ENCODE results near the gene SEC16A.

Gene SEC16A

DNA sequence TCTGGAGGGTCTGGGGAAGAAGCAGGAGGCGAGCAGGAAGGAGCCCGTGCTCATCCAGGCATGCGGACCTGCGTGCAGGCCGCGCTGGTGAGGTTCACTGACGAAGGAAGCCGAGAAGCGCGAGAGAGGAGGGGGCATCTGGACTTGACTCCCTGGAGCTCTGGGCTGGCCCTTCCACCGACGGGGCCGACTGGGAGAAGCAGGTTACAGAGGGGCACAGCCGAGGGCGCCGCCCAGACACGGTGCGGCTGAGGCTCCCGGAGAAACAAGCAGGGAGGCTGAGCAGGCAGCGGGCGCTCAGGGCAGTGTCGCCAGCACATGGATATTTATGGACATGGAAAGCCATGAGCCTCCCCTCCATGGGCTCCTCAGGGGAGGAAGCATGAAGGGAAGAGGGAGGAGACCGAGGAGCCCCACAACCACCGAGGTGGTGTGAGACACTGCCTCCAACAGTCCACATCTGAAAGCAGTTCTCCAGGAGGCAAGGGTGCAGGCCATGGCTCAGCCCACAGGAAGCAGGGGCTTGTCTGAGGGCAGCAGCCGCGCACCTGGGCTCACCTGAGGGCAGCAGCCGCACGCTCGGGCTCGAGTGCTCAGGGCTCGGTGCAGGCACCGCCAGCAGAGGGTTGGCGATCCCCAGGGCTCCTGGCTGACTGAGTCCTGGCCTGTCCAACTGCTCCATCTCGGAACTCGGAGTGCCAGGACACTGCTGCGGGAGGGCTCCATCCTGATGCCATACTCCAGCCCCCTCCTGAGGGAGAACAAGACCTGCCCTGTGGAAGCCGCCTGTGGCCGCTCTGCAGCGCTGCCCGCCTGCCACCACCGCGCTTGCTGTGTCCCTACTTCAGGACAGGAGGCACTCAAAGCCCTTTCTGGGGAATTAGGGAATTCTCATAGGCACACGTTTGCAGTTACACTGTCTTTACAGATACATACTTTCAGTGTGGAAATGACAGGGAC is 27.5 kb downstream of the SEC16A start:
- H2AFZ ChIP-seq (ENCODE audit: low read length) = no peak overlapping the region

DNA sequence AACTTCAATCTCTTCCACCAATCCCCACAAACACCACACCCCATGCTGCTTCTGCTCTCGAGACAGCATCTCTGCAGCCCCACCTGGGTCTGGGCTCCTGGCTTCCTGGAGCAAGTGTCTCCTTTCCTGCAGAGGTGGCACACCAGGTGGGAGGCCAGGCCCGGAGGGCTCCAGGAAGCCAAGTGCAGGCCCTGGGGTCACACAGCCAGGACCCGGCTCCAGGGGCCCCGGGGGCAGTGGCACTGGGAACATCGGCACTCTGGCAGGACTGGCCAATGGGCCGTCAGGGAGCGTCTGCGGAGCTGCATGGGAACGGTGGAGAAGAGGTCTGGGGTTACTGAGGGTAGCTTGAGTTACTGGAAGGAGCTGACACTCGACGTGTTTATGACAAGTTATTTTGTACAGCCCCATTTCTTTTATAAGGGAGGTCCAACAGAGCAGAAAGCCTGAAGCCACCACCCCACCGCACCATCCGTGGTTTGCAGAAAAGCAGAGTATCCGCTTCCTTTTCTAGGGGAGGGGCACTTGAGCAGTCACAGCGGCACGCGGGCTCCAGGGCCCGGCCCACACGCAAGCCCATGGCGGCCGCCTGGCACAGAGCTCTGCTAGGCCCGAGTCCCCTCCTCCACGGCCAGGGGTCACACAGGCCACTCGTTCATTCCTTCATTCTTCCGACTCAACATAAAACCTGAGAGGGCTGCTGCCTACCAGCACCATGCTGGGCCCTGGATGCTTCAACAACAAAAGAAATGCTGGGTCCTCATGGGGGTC is 28.6 kb downstream of the SEC16A start:
- Histone ChIP-seq H4K20me1 (ENCODE audit: insufficient read depth, low read length) (no peaks in the 10 kb centered on the region), H3K4me2 (ENCODE audit: low read depth, low read length) (no peak overlapping the region), H3K27ac (ENCODE audit: low read length) (no peak overlapping the region), H3K9ac (ENCODE audit: low read length) (no peak overlapping the region), H3K27me3 (replicated peaks; ENCODE audit: insufficient read depth, low read length) (no peaks in the 10 kb centered on the region), H3K9me2 (replicated peaks; ENCODE audit: insufficient read depth, low read length) (no peaks in the 10 kb centered on the region), H3K79me2 (ENCODE audit: low read length) (no peaks in the 10 kb centered on the region), H3K9me3 (replicated peaks; ENCODE audit: insufficient read depth, low read length) (no peaks in the 10 kb centered on the region), H3F3A (ENCODE audit: insufficient read depth, low read length) (no peaks in the 10 kb centered on the region), H3K4me1 (ENCODE audit: low read length) (no peaks in the 10 kb centered on the region), H2AFZ (ENCODE audit: low read length) (no peak overlapping the region), H3K4me3 (ENCODE audit: low read length) (no peak overlapping the region), H3K36me3 (replicated peaks; ENCODE audit: insufficient read depth, low read length) (peaks cover 4% of the 10 kb centered on the region; the same call in 1 of the 2 replicates)
- TF ChIP-seq EZH2 (optimal IDR thresholded peaks at IDR 0.05; ENCODE audit: low read depth, low read length) (no peak), EZH2phosphoT487 (IDR thresholded peaks at IDR 0.05; ENCODE audit: low read length) (no peak), CTCF (IDR thresholded peaks at IDR 0.05; ENCODE audit: low read length) (no peak)
- no peak for DNase-seq

More for the DNA sequence above, 27.5 kb downstream of the SEC16A start:
- Histone ChIP-seq H3K9me3 (replicated peaks; ENCODE audit: insufficient read depth, low read length) (no peaks in the 10 kb centered on the region), H3K79me2 (ENCODE audit: low read length) (no peaks in the 10 kb centered on the region), H3K9me2 (replicated peaks; ENCODE audit: insufficient read depth, low read length) (no peaks in the 10 kb centered on the region), H3K4me1 (ENCODE audit: low read length) (no peaks in the 10 kb centered on the region), H3K4me3 (ENCODE audit: low read length) (no peak overlapping the region), H3F3A (ENCODE audit: insufficient read depth, low read length) (no peaks in the 10 kb centered on the region), H3K4me2 (ENCODE audit: low read depth, low read length) (no peak overlapping the region), H3K36me3 (replicated peaks; ENCODE audit: insufficient read depth, low read length) (peaks cover 4% of the 10 kb centered on the region; the same call in 1 of the 2 replicates), H3K27ac (ENCODE audit: low read length) (no peak overlapping the region), H3K9ac (ENCODE audit: low read length) (no peak overlapping the region), H3K27me3 (replicated peaks; ENCODE audit: insufficient read depth, low read length) (no peaks in the 10 kb centered on the region), H4K20me1 (ENCODE audit: insufficient read depth, low read length) (no peaks in the 10 kb centered on the region)
- DNase-seq = no peak
- TF ChIP-seq EZH2phosphoT487 (IDR thresholded peaks at IDR 0.05; ENCODE audit: low read length) (no peak), CTCF (IDR thresholded peaks at IDR 0.05; ENCODE audit: low read length) (no peak)

- H3K9ac ChIP-seq (ENCODE audit: low read length) = no peak overlapping the region
These were observed 29.5 kb downstream of the SEC16A start for GRCh38 chr9:136453326-136453725.

More at GRCh38 chr9:136453326-136453725, 29.5 kb downstream of the SEC16A start:
- Histone ChIP-seq H3K27ac (ENCODE audit: low read length) (no peak overlapping the region), H3K4me3 (ENCODE audit: low read length) (no peak overlapping the region), H3K4me2 (ENCODE audit: low read depth, low read length) (no peak overlapping the region), H3K9me2 (replicated peaks; ENCODE audit: insufficient read depth, low read length) (no peaks in the 10 kb centered on the region), H3K79me2 (ENCODE audit: low read length) (no peaks in the 10 kb centered on the region), H3K27me3 (replicated peaks; ENCODE audit: insufficient read depth, low read length) (no peaks in the 10 kb centered on the region), H4K20me1 (ENCODE audit: insufficient read depth, low read length) (no peaks in the 10 kb centered on the region), H3K9me3 (replicated peaks; ENCODE audit: insufficient read depth, low read length) (no peaks in the 10 kb centered on the region), H3K36me3 (replicated peaks; ENCODE audit: insufficient read depth, low read length) (peaks cover 4% of the 10 kb centered on the region; the same call in 1 of the 2 replicates), H3K4me1 (ENCODE audit: low read length) (no peaks in the 10 kb centered on the region), H3F3A (ENCODE audit: insufficient read depth, low read length) (no peaks in the 10 kb centered on the region), H2AFZ (ENCODE audit: low read length) (no peak overlapping the region)
- no peak for DNase-seq
- no peak for TF ChIP-seq EZH2phosphoT487 (IDR thresholded peaks at IDR 0.05; ENCODE audit: low read length)
- TF ChIP-seq EZH2 (optimal IDR thresholded peaks at IDR 0.05; ENCODE audit: low read depth, low read length) = no peak
- no peak for TF ChIP-seq CTCF (IDR thresholded peaks at IDR 0.05; ENCODE audit: low read length)
